ENCODE data around the gene SMAD5. TPM values are rescaled to one million over a fixed set of nuclear protein-coding genes. Genes with fewer than 3 reads are reported as not detected.

SMAD5 gene
- total and polyA plus RNA-seq, 2 donors from 2014 or later: 9.9 to 67.7 TPM

DNA sequence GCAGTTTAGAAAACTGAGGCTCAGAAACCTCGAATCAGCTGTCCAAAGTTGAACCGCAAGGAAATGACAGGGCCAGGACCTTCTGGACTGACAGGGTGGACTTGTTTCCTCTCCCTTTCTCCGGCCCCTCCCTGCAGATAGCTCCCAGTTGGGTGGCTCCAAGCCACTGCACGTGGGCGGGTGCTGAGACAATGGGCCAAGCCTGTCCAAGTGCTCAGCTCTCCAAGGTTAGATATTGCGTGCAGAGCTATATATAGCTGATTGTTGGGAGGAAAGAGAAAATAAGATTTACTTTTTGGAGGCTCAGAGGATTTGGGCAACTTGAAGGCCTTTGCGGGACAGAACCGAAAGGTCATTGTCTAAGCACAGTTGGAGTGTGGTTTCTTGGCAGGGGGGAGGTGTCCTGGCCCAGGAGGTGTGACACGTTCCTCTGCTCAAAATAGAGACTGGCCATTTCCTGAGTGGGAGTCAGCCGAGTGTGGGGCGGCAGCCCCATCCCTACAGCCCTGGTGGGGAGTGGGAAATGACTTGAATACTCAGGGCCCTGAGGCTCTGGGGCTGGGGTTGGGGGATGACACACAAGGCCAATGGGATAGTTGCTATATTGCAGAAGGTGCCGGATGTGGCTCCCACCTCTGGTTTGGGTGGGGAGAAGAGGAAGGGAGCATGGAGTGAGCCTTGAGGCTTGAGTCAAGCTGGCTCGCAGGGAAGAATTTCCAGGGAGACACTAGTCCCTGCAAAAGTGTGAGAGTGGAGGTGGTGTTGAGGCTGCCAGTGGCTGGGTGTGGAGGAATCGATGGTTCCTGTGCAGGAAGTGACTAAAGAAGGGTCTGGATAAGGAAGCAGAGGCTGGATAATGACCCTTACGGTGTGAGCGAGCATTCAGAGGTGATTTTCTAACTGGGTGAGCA, 44.4 kb upstream of the SMAD5 start:
- H3K36me3 ChIP-seq (ENCODE audit: control insufficient read depth in 2 of 3, insufficient read depth in 3 of 3, low read length in 3 of 3): no peaks in the 10 kb centered on the region
- peaks cover 0 to 5% (median 4%) of the 10 kb centered on the region in 3 donors for H3K4me1 ChIP-seq (ENCODE audit: control insufficient read depth in 2 of 3, insufficient read depth in 2 of 3, low read depth in 1 of 3, low read length in 3 of 3)
- no peak for FAIRE-seq
- H3K9ac ChIP-seq (ENCODE audit: low read length in 3 of 3): no peak overlapping the region
- H3K27ac ChIP-seq (ENCODE audit: low read depth in 2 of 2, low read length in 2 of 2): peak overlapping the region in 1 of 2 donors; percentile 72
- no peak overlapping the region for H3K4me3 ChIP-seq (ENCODE audit: low read length in 3 of 3)
- no peaks in the 10 kb centered on the region for H3K9me3 ChIP-seq (ENCODE audit: control insufficient read depth in 2 of 3, insufficient read depth in 1 of 3, low read length in 3 of 3)
- TF ChIP-seq, protein P1, sequence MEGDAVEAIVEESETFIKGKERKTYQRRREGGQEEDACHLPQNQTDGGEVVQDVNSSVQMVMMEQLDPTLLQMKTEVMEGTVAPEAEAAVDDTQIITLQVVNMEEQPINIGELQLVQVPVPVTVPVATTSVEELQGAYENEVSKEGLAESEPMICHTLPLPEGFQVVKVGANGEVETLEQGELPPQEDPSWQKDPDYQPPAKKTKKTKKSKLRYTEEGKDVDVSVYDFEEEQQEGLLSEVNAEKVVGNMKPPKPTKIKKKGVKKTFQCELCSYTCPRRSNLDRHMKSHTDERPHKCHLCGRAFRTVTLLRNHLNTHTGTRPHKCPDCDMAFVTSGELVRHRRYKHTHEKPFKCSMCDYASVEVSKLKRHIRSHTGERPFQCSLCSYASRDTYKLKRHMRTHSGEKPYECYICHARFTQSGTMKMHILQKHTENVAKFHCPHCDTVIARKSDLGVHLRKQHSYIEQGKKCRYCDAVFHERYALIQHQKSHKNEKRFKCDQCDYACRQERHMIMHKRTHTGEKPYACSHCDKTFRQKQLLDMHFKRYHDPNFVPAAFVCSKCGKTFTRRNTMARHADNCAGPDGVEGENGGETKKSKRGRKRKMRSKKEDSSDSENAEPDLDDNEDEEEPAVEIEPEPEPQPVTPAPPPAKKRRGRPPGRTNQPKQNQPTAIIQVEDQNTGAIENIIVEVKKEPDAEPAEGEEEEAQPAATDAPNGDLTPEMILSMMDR (IDR thresholded peaks at IDR 0.05; ENCODE audit: borderline replicate concordance, extremely low read depth, insufficient read depth): no peak
- no peaks in the 10 kb centered on the region for H3K27me3 ChIP-seq (ENCODE audit: control insufficient read depth, insufficient read depth, low read length)
- peak in 2 of 5 donors; percentile 69 to 90 for DNase-seq
- intact Hi-C loops (cut with DNase I): no loop called here

GRCh38 chr5:136089791-136090190, 42.9 kb upstream of the SMAD5 start:
- H3K36me3 ChIP-seq (ENCODE audit: control insufficient read depth in 2 of 3, insufficient read depth in 3 of 3, low read length in 3 of 3): no peaks in the 10 kb centered on the region
- H3K27me3 ChIP-seq (ENCODE audit: control insufficient read depth, insufficient read depth, low read length): no peaks in the 10 kb centered on the region
- no peak for FAIRE-seq
- TF ChIP-seq, protein P1 (IDR thresholded peaks at IDR 0.05; ENCODE audit: borderline replicate concordance, extremely low read depth, insufficient read depth): no peak
- peaks cover 0 to 5% (median 4%) of the 10 kb centered on the region in 3 donors for H3K4me1 ChIP-seq (ENCODE audit: control insufficient read depth in 2 of 3, insufficient read depth in 2 of 3, low read depth in 1 of 3, low read length in 3 of 3)
- intact Hi-C loops (cut with DNase I): no loop called here
- no peaks in the 10 kb centered on the region for H3K9me3 ChIP-seq (ENCODE audit: control insufficient read depth in 2 of 3, insufficient read depth in 1 of 3, low read length in 3 of 3)
- H3K27ac ChIP-seq (ENCODE audit: low read depth in 2 of 2, low read length in 2 of 2): no peak overlapping the region
- H3K9ac ChIP-seq (ENCODE audit: low read length in 3 of 3): no peak overlapping the region
- H3K4me3 ChIP-seq (ENCODE audit: low read length in 3 of 3): no peak overlapping the region
- DNase-seq: peak in 4 of 5 donors; percentile 41 to 84 (median 71)

DNA sequence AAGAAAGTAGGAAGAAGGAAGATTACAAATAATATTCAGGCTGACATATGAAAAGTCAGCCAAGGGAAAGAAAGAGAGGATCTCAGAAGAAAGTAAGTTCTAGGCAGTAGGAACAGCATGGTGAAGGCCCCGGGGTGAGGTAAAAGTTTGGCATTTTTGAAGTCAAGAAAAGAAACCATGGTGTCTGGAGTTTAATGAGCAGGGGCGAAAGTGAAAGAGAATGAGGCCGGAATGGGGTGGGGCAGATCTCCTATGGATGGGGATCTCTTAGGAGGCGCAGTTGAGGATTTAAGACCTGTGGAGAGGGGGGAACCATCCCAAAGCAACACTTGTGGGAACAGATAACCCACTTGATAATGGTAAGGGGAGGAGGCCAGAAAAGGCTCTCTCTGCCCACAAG, 42.3 kb upstream of the SMAD5 start:
- no peak overlapping the region for H3K27ac ChIP-seq (ENCODE audit: low read depth in 2 of 2, low read length in 2 of 2)
- H3K4me1 ChIP-seq (ENCODE audit: control insufficient read depth in 2 of 3, insufficient read depth in 2 of 3, low read depth in 1 of 3, low read length in 3 of 3): peaks cover 0 to 5% (median 4%) of the 10 kb centered on the region in 3 donors
- FAIRE-seq: no peak
- H3K27me3 ChIP-seq (ENCODE audit: control insufficient read depth, insufficient read depth, low read length): no peaks in the 10 kb centered on the region
- no peak overlapping the region for H3K9ac ChIP-seq (ENCODE audit: low read length in 3 of 3)
- no peaks in the 10 kb centered on the region for H3K9me3 ChIP-seq (ENCODE audit: control insufficient read depth in 2 of 3, insufficient read depth in 1 of 3, low read length in 3 of 3)
- H3K4me3 ChIP-seq (ENCODE audit: low read length in 3 of 3): no peak overlapping the region
- intact Hi-C loops (cut with DNase I): no loop called here
- DNase-seq: no peak
- TF ChIP-seq, protein P1 (IDR thresholded peaks at IDR 0.05; ENCODE audit: borderline replicate concordance, extremely low read depth, insufficient read depth): no peak
- no peaks in the 10 kb centered on the region for H3K36me3 ChIP-seq (ENCODE audit: control insufficient read depth in 2 of 3, insufficient read depth in 3 of 3, low read length in 3 of 3)
